Measurements from ENCODE around the gene PLA2G6. TPM values are rescaled to one million over a fixed set of nuclear protein-coding genes. Genes with fewer than 3 reads are reported as not detected.

The PLA2G6 gene
- total RNA-seq, 1 experiment from 2014 or later, result 24.1 TPM

DNA sequence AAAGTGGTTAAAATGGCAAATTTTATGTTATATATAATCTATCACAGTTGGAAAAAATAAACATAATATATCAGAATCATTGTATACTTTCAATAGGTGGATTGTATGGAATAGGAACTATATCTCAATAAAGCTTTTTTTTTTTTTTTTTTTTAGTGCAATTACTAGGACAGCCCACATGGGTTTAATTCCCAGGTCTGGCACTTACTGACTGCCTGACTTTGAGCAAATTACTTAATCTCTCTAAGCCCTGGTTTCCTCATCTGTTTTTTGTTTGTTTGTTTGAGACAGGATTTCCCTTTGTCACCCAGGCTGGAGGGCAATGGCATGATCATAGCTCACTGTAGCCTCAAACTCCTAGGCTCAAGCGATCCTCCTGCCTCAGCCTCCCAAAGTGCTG is 45.0 kb downstream of the PLA2G6 start:
- no CpG with 5 or more reads among the region's 1 CpG for WGBS (ENCODE audit: extremely low coverage, insufficient read length, low lambda C conversion rate)
- no peak overlapping the region for H3K18ac ChIP-seq (ENCODE audit: insufficient read length, low read depth, low read length)

More for the DNA sequence above, 45.0 kb downstream of the PLA2G6 start:
- H3K4me2 ChIP-seq (ENCODE audit: insufficient read depth, insufficient read length, low read length), result no peak overlapping the region
- H3K9me3 Mint-ChIP-seq, result no peaks in the 10 kb centered on the region
- H2AK5ac ChIP-seq (ENCODE audit: insufficient read length, low read length), result no peak overlapping the region
- H3K23me2 ChIP-seq (ENCODE audit: insufficient read length, low read depth, low read length, poor library complexity, severe bottlenecking), result no peaks in the 10 kb centered on the region
- no peak overlapping the region for H4K5ac ChIP-seq (ENCODE audit: insufficient read length, low read depth, low read length)
- no peaks in the 10 kb centered on the region for H3K79me1 ChIP-seq (ENCODE audit: insufficient read depth, low read depth, low read length, poor library complexity, severe bottlenecking)
- H3K27ac Mint-ChIP-seq, result no peak overlapping the region
- H3K79me2 ChIP-seq (ENCODE audit: insufficient read depth, low read length), result no peaks in the 10 kb centered on the region
- no peak overlapping the region for H2BK15ac ChIP-seq (ENCODE audit: low read depth, low read length)
- H3K4me1 Mint-ChIP-seq, result peaks cover 0 to 3% of the 10 kb centered on the region in 2 experiments; a peak in 1 of 4 replicates
- no peak overlapping the region for H2BK120ac ChIP-seq (ENCODE audit: low read depth, low read length, poor library complexity, severe bottlenecking)
- no peak overlapping the region for H3K4ac ChIP-seq (ENCODE audit: low read depth, low read length)
- no peak for DNase-seq
- no peak overlapping the region for H2BK12ac ChIP-seq (ENCODE audit: insufficient read length, low read depth, low read length)
- no peak overlapping the region for H3K4me3 Mint-ChIP-seq
- no peak overlapping the region for H4K8ac ChIP-seq (replicated peaks; ENCODE audit: insufficient read length, low read depth, low read length)
- H3K9me3 ChIP-seq (ENCODE audit: control insufficient read depth, low read depth, low read length), result no peaks in the 10 kb centered on the region
- H2BK20ac ChIP-seq (ENCODE audit: low read depth, low read length, poor library complexity, severe bottlenecking), result no peak overlapping the region
- H3K56ac ChIP-seq (ENCODE audit: insufficient read length, low read depth, low read length), result no peak overlapping the region
- H4K91ac ChIP-seq (ENCODE audit: insufficient read length, low read depth, low read length), result no peak overlapping the region
- no peak overlapping the region for H2BK5ac ChIP-seq (ENCODE audit: insufficient read length, low read length)
- H3K27me3 Mint-ChIP-seq (ENCODE audit: low read depth), result no peaks in the 10 kb centered on the region
- no peaks in the 10 kb centered on the region for H3K4me1 ChIP-seq (ENCODE audit: insufficient read depth, low read length)
- H3K27me3 ChIP-seq (ENCODE audit: insufficient read depth, low read length), result no peaks in the 10 kb centered on the region
- H3T11ph ChIP-seq (ENCODE audit: low read length), result no peak overlapping the region
- no peak overlapping the region for H3K23ac ChIP-seq (ENCODE audit: insufficient read length, low read depth, low read length)
- H3K27ac ChIP-seq (ENCODE audit: insufficient read length, low read depth, low read length), result no peak overlapping the region
- TF ChIP-seq, protein P1, sequence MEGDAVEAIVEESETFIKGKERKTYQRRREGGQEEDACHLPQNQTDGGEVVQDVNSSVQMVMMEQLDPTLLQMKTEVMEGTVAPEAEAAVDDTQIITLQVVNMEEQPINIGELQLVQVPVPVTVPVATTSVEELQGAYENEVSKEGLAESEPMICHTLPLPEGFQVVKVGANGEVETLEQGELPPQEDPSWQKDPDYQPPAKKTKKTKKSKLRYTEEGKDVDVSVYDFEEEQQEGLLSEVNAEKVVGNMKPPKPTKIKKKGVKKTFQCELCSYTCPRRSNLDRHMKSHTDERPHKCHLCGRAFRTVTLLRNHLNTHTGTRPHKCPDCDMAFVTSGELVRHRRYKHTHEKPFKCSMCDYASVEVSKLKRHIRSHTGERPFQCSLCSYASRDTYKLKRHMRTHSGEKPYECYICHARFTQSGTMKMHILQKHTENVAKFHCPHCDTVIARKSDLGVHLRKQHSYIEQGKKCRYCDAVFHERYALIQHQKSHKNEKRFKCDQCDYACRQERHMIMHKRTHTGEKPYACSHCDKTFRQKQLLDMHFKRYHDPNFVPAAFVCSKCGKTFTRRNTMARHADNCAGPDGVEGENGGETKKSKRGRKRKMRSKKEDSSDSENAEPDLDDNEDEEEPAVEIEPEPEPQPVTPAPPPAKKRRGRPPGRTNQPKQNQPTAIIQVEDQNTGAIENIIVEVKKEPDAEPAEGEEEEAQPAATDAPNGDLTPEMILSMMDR (conservative IDR thresholded peaks at IDR 0.05), result no peak
- no peaks in the 10 kb centered on the region for H4K20me1 ChIP-seq (ENCODE audit: control insufficient read depth, insufficient read depth, insufficient read length)
- H3K14ac ChIP-seq (ENCODE audit: insufficient read depth, low read length), result no peak overlapping the region
- H3K9ac ChIP-seq (ENCODE audit: extremely low read depth, insufficient read length, low read length), result no peak overlapping the region
- peaks cover 0 to 42% (median 33%) of the 10 kb centered on the region in 3 experiments; a peak in 6 of 7 replicates for H3K36me3 Mint-ChIP-seq (ENCODE audit: insufficient read depth in 1 of 3, low read depth in 3 of 3)
- no peak overlapping the region for H2AFZ ChIP-seq (ENCODE audit: low read length)

All from H9 (cell line).